NT2/D1 (cell line): ENCODE results near the gene RELN.

Experiments used
- SUZ12 ChIP-seq: IDR thresholded peaks from 2 replicates; pipeline ENCODE4 v1.6.1; 2011; ENCODE audit not compliant: insufficient read length, insufficient read depth; ENCODE audit errors: extremely low read depth
- YY1 ChIP-seq: IDR thresholded peaks from 2 replicates; pipeline ENCODE4 v1.6.1; 2011; ENCODE audit not compliant: insufficient read length, insufficient read depth
- ZNF274 ChIP-seq: IDR thresholded peaks from 2 replicates; pipeline ENCODE4 v1.6.1; 2011; ENCODE audit warnings: mild to moderate bottlenecking, low read depth, low read length

DNA sequence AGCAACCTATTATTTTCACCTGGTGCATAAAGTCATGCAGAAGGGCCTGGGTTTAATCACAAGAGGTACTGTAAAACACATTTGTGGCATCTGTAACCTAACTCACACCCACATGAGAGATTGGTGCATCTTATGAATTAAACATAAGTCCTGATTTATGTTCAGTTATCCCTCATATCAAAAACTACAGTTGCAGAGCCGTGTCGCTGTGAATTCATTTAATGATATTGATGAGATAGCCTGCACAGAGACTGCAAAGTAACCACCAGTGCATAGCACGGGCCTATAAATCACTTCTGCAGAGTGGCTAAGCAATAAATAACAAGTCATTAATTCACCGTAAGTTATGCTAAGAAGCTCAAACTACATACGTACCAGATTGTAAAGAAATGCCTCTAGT lies 178.2 kb downstream of the RELN start:
- no peak for TF ChIP-seq YY1
- TF ChIP-seq ZNF274, result no peak
- no peak for TF ChIP-seq SUZ12
